H9 (cell line): ENCODE measurements around the gene NPBWR2. TPM values are rescaled to one million over a fixed set of nuclear protein-coding genes. Genes with fewer than 3 reads are reported as not detected.

Experiments used
- DNase-seq: peaks from one replicate; pipeline ENCODE4 v3.0.0-alpha.2; 2017
- H2AFZ ChIP-seq: one replicate; pipeline ENCODE4 v1.6.1; 2013; ENCODE audit warnings: mild to moderate bottlenecking, low read length, control low read depth, moderate library complexity
- H2AK5ac ChIP-seq: 2 replicates; pipeline ENCODE4 v1.6.1; 2013; ENCODE audit warnings: low read length, control low read depth, mixed read lengths; ENCODE audit not compliant: insufficient read length
- H2BK120ac ChIP-seq: one replicate; pipeline ENCODE4 v1.6.1; 2013; ENCODE audit warnings: low read depth, mild to moderate bottlenecking, low read length, control low read depth, inconsistent platforms; ENCODE audit not compliant: poor library complexity, severe bottlenecking
- H2BK12ac ChIP-seq: 2 replicates; pipeline ENCODE4 v1.6.1; 2013; ENCODE audit warnings: low read length, control low read depth, mixed read lengths, low read depth; ENCODE audit not compliant: insufficient read length
- H2BK15ac ChIP-seq: 2 replicates; pipeline ENCODE4 v1.6.1; 2013; ENCODE audit warnings: low read depth, low read length, control low read depth
- H2BK20ac ChIP-seq: one replicate; pipeline ENCODE4 v1.6.1; 2013; ENCODE audit warnings: low read depth, mild to moderate bottlenecking, low read length, control low read depth, inconsistent platforms; ENCODE audit not compliant: poor library complexity, severe bottlenecking
- H2BK5ac ChIP-seq: 2 replicates; pipeline ENCODE4 v1.6.1; 2013; ENCODE audit warnings: low read length, control low read depth, mixed read lengths; ENCODE audit not compliant: insufficient read length
- H3K14ac ChIP-seq: 2 replicates; pipeline ENCODE4 v1.6.1; 2013; ENCODE audit warnings: low read length, control low read depth; ENCODE audit not compliant: insufficient read depth
- H3K18ac ChIP-seq: 2 replicates; pipeline ENCODE4 v1.6.1; 2013; ENCODE audit warnings: low read depth, mild to moderate bottlenecking, mixed read lengths, low read length, control low read depth; ENCODE audit not compliant: insufficient read length
- H3K23ac ChIP-seq: 2 replicates; pipeline ENCODE4 v1.6.1; 2013; ENCODE audit warnings: low read length, control low read depth, mixed read lengths, low read depth; ENCODE audit not compliant: insufficient read length
- H3K23me2 ChIP-seq: 2 replicates; pipeline ENCODE4 v1.6.1; 2013; ENCODE audit warnings: low read depth, mild to moderate bottlenecking, mixed read lengths, low read length, control low read depth; ENCODE audit not compliant: insufficient read length, poor library complexity, severe bottlenecking
- H3K27ac ChIP-seq: 2 replicates; pipeline ENCODE4 v1.5.1; 2013; ENCODE audit warnings: low read length, control low read depth, mixed read lengths, low read depth; ENCODE audit not compliant: insufficient read length
- H3K27me3 ChIP-seq: 2 replicates; pipeline ENCODE4 v1.6.1; 2013; ENCODE audit warnings: low read length, control low read depth, inconsistent platforms; ENCODE audit not compliant: insufficient read depth
- H3K4ac ChIP-seq: 2 replicates; pipeline ENCODE4 v1.6.1; 2013; ENCODE audit warnings: low read depth, mild to moderate bottlenecking, control low read depth, inconsistent platforms, low read length, moderate library complexity
- H3K4me1 ChIP-seq: 2 replicates; pipeline ENCODE4 v1.6.1; 2013; ENCODE audit warnings: low read length, control low read depth, inconsistent platforms; ENCODE audit not compliant: insufficient read depth
- H3K4me2 ChIP-seq: 2 replicates; pipeline ENCODE4 v1.6.1; 2013; ENCODE audit warnings: low read length, control low read depth, mixed read lengths; ENCODE audit not compliant: insufficient read length, insufficient read depth
- H3K56ac ChIP-seq: 2 replicates; pipeline ENCODE4 v1.6.1; 2013; ENCODE audit warnings: low read depth, mild to moderate bottlenecking, mixed read lengths, low read length, control low read depth; ENCODE audit not compliant: insufficient read length
- H3K79me1 ChIP-seq: 2 replicates; pipeline ENCODE4 v1.6.1; 2013; ENCODE audit warnings: low read depth, mild to moderate bottlenecking, moderate library complexity, low read length, control low read depth, inconsistent platforms; ENCODE audit not compliant: insufficient read depth, poor library complexity, severe bottlenecking
- H3K79me2 ChIP-seq: 2 replicates; pipeline ENCODE4 v1.6.1; 2013; ENCODE audit warnings: low read length, control low read depth, inconsistent platforms; ENCODE audit not compliant: insufficient read depth
- H3K9ac ChIP-seq: 2 replicates; pipeline ENCODE4 v1.6.1; 2013; ENCODE audit warnings: low read length, control low read depth, mixed read lengths; ENCODE audit not compliant: insufficient read length; ENCODE audit errors: extremely low read depth
- H3K9me3 ChIP-seq: one replicate; pipeline ENCODE4 v1.6.1; 2013; ENCODE audit warnings: low read depth, low read length, inconsistent platforms; ENCODE audit not compliant: control insufficient read depth
- H3T11ph ChIP-seq: one replicate; pipeline ENCODE4 v1.6.1; 2013; ENCODE audit warnings: mild to moderate bottlenecking, low read length, control low read depth, inconsistent platforms
- H4K20me1 ChIP-seq: one replicate; pipeline ENCODE4 v1.6.1; 2013; ENCODE audit not compliant: control insufficient read depth, insufficient read length, insufficient read depth
- H4K5ac ChIP-seq: 2 replicates; pipeline ENCODE4 v1.6.1; 2013; ENCODE audit warnings: low read depth, mild to moderate bottlenecking, mixed read lengths, low read length, control low read depth; ENCODE audit not compliant: insufficient read length
- H4K8ac ChIP-seq: replicated peaks from 2 replicates; pipeline ENCODE4 v1.6.1; 2013; ENCODE audit warnings: low read length, control low read depth, mixed read lengths, low read depth; ENCODE audit not compliant: insufficient read length
- H4K91ac ChIP-seq: 2 replicates; pipeline ENCODE4 v1.6.1; 2013; ENCODE audit warnings: low read depth, mild to moderate bottlenecking, moderate library complexity, mixed read lengths, low read length, control low read depth; ENCODE audit not compliant: insufficient read length
- H3K27ac Mint-ChIP-seq, 3 experiments: 2 replicates in 2 of 3; 3 replicates in 1 of 3; pipeline ENCODE4 v1.8.0; 2020 to 2021; ENCODE audit warnings: mixed read lengths in 3 of 3, mild to moderate bottlenecking in 1 of 3, moderate library complexity in 1 of 3
- H3K27me3 Mint-ChIP-seq: 2 replicates; pipeline ENCODE4 v1.8.0; 2021; ENCODE audit warnings: low read depth, mild to moderate bottlenecking, moderate library complexity, mixed read lengths
- H3K36me3 Mint-ChIP-seq, 3 experiments: 2 replicates in 2 of 3; 3 replicates in 1 of 3; pipeline ENCODE4 v1.8.0; 2020 to 2021; ENCODE audit warnings: low read depth in 3 of 3, mixed read lengths in 3 of 3; ENCODE audit not compliant: insufficient read depth in 1 of 3
- H3K4me1 Mint-ChIP-seq, 2 experiments: 2 replicates each; pipeline ENCODE4 v1.8.0; 2020; ENCODE audit warnings: mixed read lengths in 2 of 2
- H3K4me3 Mint-ChIP-seq, 2 experiments: 2 replicates in 1 of 2; 3 replicates in 1 of 2; pipeline ENCODE4 v1.8.0; 2020 to 2021; ENCODE audit warnings: mild to moderate bottlenecking in 2 of 2, mixed read lengths in 2 of 2, moderate library complexity in 1 of 2
- H3K9me3 Mint-ChIP-seq, 2 experiments: 2 replicates in 1 of 2; 3 replicates in 1 of 2; pipeline ENCODE4 v1.8.0; 2020; ENCODE audit warnings: mild to moderate bottlenecking in 2 of 2, mixed read lengths in 2 of 2, moderate library complexity in 1 of 2
- WGBS: extraction: QIAGEN DNeasy Blood & Tissue Kit; methylation state at CpG from one replicate; pipeline ENCODE4 v1.1.7; 2013; ENCODE audit warnings: missing lambda C conversion rate, low lambda C conversion rate, mixed read lengths; ENCODE audit not compliant: insufficient read length; ENCODE audit errors: extremely low coverage; 5-methylcytosine and 5-hydroxymethylcytosine counted together
- total RNA-seq: library from RNA; stranded (reverse); gene quantifications from 2 replicates; pipeline ENCODE4 v1.2.1, GENCODE V29; 2021
- TF ChIP-seq, protein P1 (sequence below): fragments of 200-600 bp; sonication (generic); conservative IDR thresholded peaks from 3 replicates; pipeline ENCODE4 v1.8.0; 2021; ENCODE audit warnings: antibody characterized with exemption, mild to moderate bottlenecking

NPBWR2 gene
- total RNA-seq, 1 experiment from 2014 or later, result not detected

DNA sequence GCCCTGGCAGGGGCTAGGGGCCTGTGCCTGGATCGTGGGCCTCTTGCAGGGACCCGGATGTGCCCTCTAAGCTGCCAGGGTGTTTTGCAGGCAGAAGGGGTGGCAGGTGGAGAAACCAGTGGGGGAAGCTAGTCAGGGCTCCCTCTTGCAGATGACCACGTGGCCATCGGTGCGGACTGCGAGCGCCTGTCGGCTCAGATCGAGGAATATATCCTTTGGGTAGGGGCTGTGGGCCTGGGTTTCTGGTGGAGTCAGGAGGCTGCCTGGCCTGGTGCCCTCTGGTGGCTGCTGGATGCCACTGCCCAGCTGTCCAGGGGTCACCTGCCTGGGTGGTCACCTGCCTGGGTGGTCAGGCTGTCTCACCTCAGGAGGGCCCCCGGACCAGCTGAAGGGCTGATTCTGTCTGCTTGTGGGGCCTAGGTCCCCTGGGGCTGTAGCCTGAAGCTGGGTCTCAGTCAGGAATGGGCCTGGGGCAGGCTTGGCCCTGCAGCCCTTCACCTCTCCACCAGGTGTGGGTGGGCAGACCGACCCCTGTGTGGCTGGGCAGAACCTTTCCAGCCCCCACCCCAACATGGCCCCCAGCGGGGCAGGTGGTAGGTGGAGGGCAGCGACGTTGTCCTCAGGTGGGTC is 37.6 kb downstream of the NPBWR2 start:
- Histone ChIP-seq H2AK5ac (no peak overlapping the region), H2BK12ac (no peak overlapping the region), H4K5ac (no peak overlapping the region), H3K14ac (no peak overlapping the region), H3K4me1 (peaks cover 1% of the 10 kb centered on the region; the same call in 1 of the 2 replicates), H3K79me1 (no peaks in the 10 kb centered on the region), H2BK5ac (no peak overlapping the region), H2BK20ac (no peak overlapping the region), H3K23me2 (no peaks in the 10 kb centered on the region), H3K27ac (no peak overlapping the region), H2AFZ (no peak overlapping the region), H4K20me1 (no peaks in the 10 kb centered on the region), H2BK120ac (no peak overlapping the region), H3K79me2 (no peaks in the 10 kb centered on the region), H4K91ac (no peak overlapping the region), H3K4me2 (no peak overlapping the region), H3K9me3 (no peaks in the 10 kb centered on the region), H3K27me3 (no peaks in the 10 kb centered on the region), H3K18ac (no peak overlapping the region), H3K9ac (no peak overlapping the region), H3K56ac (no peak overlapping the region), H2BK15ac (no peak overlapping the region), H4K8ac (no peak overlapping the region), H3T11ph (no peak overlapping the region), H3K4ac (no peak overlapping the region), H3K23ac (no peak overlapping the region)
- Mint-ChIP-seq H3K36me3 (peaks cover 0 to 3% (median 0%) of the 10 kb centered on the region in 3 experiments; a peak in 4 of 7 replicates), H3K27me3 (peaks cover 1% of the 10 kb centered on the region), H3K4me3 (no peak overlapping the region), H3K9me3 (no peaks in the 10 kb centered on the region), H3K27ac (peak overlapping the region in 1 of 3 experiments; percentile 52; a peak in 1 of 7 replicates), H3K4me1 (peaks cover 16 to 26% of the 10 kb centered on the region in 2 experiments)
- no CpG with 5 or more reads among the region's 14 CpGs for WGBS
- peak; percentile 82 for DNase-seq
- TF ChIP-seq, protein P1, sequence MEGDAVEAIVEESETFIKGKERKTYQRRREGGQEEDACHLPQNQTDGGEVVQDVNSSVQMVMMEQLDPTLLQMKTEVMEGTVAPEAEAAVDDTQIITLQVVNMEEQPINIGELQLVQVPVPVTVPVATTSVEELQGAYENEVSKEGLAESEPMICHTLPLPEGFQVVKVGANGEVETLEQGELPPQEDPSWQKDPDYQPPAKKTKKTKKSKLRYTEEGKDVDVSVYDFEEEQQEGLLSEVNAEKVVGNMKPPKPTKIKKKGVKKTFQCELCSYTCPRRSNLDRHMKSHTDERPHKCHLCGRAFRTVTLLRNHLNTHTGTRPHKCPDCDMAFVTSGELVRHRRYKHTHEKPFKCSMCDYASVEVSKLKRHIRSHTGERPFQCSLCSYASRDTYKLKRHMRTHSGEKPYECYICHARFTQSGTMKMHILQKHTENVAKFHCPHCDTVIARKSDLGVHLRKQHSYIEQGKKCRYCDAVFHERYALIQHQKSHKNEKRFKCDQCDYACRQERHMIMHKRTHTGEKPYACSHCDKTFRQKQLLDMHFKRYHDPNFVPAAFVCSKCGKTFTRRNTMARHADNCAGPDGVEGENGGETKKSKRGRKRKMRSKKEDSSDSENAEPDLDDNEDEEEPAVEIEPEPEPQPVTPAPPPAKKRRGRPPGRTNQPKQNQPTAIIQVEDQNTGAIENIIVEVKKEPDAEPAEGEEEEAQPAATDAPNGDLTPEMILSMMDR, result peak; percentile 91
